HCT116 (cell line): ENCODE data around the gene WWOX. TPM values are rescaled to one million over a fixed set of nuclear protein-coding genes. Genes with fewer than 3 reads are reported as not detected.

Source experiments
- ATAC-seq: fragments of 200-7000 bp; cut with Tn5 transposase; 2 replicates; pipeline ENCODE4 v1.9.1; 2020; ENCODE audit warnings: mild to moderate bottlenecking, moderate library complexity
- BruUV-seq: library from RNA; stranded (reverse); fragments of 400-500 nt; replicated peaks from 2 replicates; lab custom pipeline; 2021; lab: Mats Ljungman, UMichigan
- CTCF ChIA-PET: fragments of 300-600 bp; sonication (Branson Sonifier 250); formaldehyde crosslinking; loops from one replicate; lab custom pipeline; 2021; ENCODE audit warnings: antibody characterized with exemption; lab: Charles Lee
- POLR2A ChIA-PET: fragments of 300-600, 350-600 bp; sonication (Branson Sonifier 250); formaldehyde crosslinking; loops from one replicate; lab custom pipeline; 2021; ENCODE audit warnings: antibody characterized with exemption; lab: Charles Lee
- RAD21 ChIA-PET, 2 experiments: fragments of 300-600 bp; sonication (Branson Sonifier 250); formaldehyde crosslinking; loops; one replicate each; lab custom pipeline; 2023; ENCODE audit warnings: low total read pairs in 2 of 2; ENCODE audit not compliant: uncharacterized antibody in 2 of 2, unreplicated experiment in 2 of 2, low non-redundant PET in 1 of 2; lab: Charles Lee
- DNase-seq: peaks from one replicate; pipeline ENCODE4 v3.0.0-alpha.2; 2010; ENCODE audit warnings: low read depth, low spot score
- H2AFZ ChIP-seq: fragments of 200-600 bp; shearing (Covaris generic), sonication (generic); 2 replicates; pipeline ENCODE4 v1.6.1; 2017; ENCODE audit warnings: low read depth, mixed run types, mixed read lengths, antibody characterized with exemption, low read length; ENCODE audit not compliant: poor library complexity, severe bottlenecking
- H3K27ac ChIP-seq: 2 replicates; pipeline ENCODE4 v1.5.1; 2012; ENCODE audit warnings: low read depth, low read length
- H3K27me3 ChIP-seq: fragments of 200-600 bp; sonication (generic); 2 replicates; pipeline ENCODE4 v1.6.1; 2016; ENCODE audit warnings: mixed run types, low read length, mixed read lengths; ENCODE audit not compliant: insufficient read depth
- H3K36me3 ChIP-seq, 2 experiments: fragments of 200-500 bp in 1 of 2; fragments of 200-600 bp in 1 of 2; sonication (Bioruptor generic) in 1 of 2; sonication (generic) in 1 of 2; 2 replicates each; pipeline versions ENCODE4 v1.5.1 to v1.6.1; 2014 to 2016; ENCODE audit warnings: low read length in 2 of 2, inconsistent platforms in 1 of 2, mixed read lengths in 1 of 2, mixed run types in 1 of 2; ENCODE audit not compliant: insufficient read depth in 2 of 2, control insufficient read depth in 1 of 2
- H3K4me1 ChIP-seq, 2 experiments: fragments of 200-600 bp in 1 of 2; sonication (generic) in 1 of 2; 2 replicates each; pipeline versions ENCODE4 v1.5.1 to v1.6.1; 2012 to 2017; ENCODE audit warnings: low read length in 2 of 2, inconsistent platforms in 1 of 2, mild to moderate bottlenecking in 1 of 2, mixed read lengths in 1 of 2, mixed run types in 1 of 2, moderate library complexity in 1 of 2; ENCODE audit not compliant: insufficient read depth in 2 of 2, control insufficient read depth in 1 of 2
- H3K4me2 ChIP-seq: fragments of 200-600 bp; sonication (generic); 2 replicates; pipeline ENCODE4 v1.6.1; 2017; ENCODE audit warnings: mixed run types, low read length, mixed read lengths
- H3K4me3 ChIP-seq, 2 experiments: fragments of 200-600 bp in 1 of 2; sonication (generic) in 1 of 2; replicated peaks in 1 of 2; 2 replicates each; pipeline ENCODE4 v1.5.1; 2011 to 2016; ENCODE audit warnings: low read length in 2 of 2, control low read depth in 1 of 2, low read depth in 1 of 2, mild to moderate bottlenecking in 1 of 2, mixed read lengths in 1 of 2, mixed run types in 1 of 2
- H3K79me2 ChIP-seq: fragments of 200-600 bp; sonication (generic); 2 replicates; pipeline ENCODE4 v1.6.1; 2017; ENCODE audit warnings: mild to moderate bottlenecking, mixed run types, low read length, moderate library complexity, mixed read lengths; ENCODE audit not compliant: insufficient read depth
- H3K9ac ChIP-seq: fragments of 200-600 bp; sonication (generic); 2 replicates; pipeline ENCODE4 v1.6.1; 2016; ENCODE audit warnings: low read length, mixed read lengths
- H3K9me2 ChIP-seq: fragments of 200-600 bp; sonication (generic), shearing (Covaris generic); 2 replicates; pipeline ENCODE4 v1.6.1; 2017; ENCODE audit warnings: mixed run types, mild to moderate bottlenecking, moderate library complexity; ENCODE audit not compliant: insufficient read depth
- H3K9me3 ChIP-seq, 2 experiments: fragments of 200-500 bp in 1 of 2; fragments of 200-600 bp in 1 of 2; sonication (Bioruptor generic) in 1 of 2; sonication (generic) in 1 of 2; 2 replicates each; pipeline ENCODE4 v1.6.1; 2014 to 2017; ENCODE audit warnings: low read length in 2 of 2, mixed read lengths in 2 of 2, inconsistent platforms in 1 of 2, low read depth in 1 of 2, mild to moderate bottlenecking in 1 of 2, mixed run types in 1 of 2, moderate library complexity in 1 of 2; ENCODE audit not compliant: control insufficient read depth in 1 of 2, insufficient read depth in 1 of 2
- H4K20me1 ChIP-seq: fragments of 200-600 bp; sonication (generic), shearing (Covaris generic); 2 replicates; pipeline ENCODE4 v1.6.1; 2017; ENCODE audit warnings: mixed run types, mild to moderate bottlenecking, moderate library complexity; ENCODE audit not compliant: insufficient read depth
- ATF3 ChIP-seq: IDR thresholded peaks from 2 replicates; pipeline ENCODE4 v1.6.1; 2012
- CTCF ChIP-seq, 3 experiments: fragments of 200-600 bp in 1 of 3; sonication (generic) in 1 of 3; IDR thresholded peaks in 2 of 3; conservative IDR thresholded peaks in 1 of 3; 2 replicates each; pipeline ENCODE4 v1.5.1; 2012 to 2017; ENCODE audit warnings: low read depth in 2 of 3, low read length in 2 of 3, antibody characterized with exemption in 1 of 3, borderline replicate concordance in 1 of 3, control low read depth in 1 of 3, mild to moderate bottlenecking in 1 of 3, mixed read lengths in 1 of 3, mixed run types in 1 of 3, moderate library complexity in 1 of 3; ENCODE audit not compliant: insufficient read depth in 1 of 3
- EGR1 ChIP-seq: IDR thresholded peaks from 2 replicates; pipeline ENCODE4 v1.6.1; 2012; ENCODE audit warnings: low read depth
- EZH2 ChIP-seq: fragments of 200-600 bp; sonication (generic); IDR thresholded peaks from 2 replicates; pipeline ENCODE4 v1.6.1; 2017; ENCODE audit warnings: antibody characterized with exemption, mixed run types
- EZH2phosphoT487 ChIP-seq: fragments of 200-600 bp; IDR thresholded peaks from 2 replicates; pipeline ENCODE4 v1.6.1; 2018; ENCODE audit warnings: antibody characterized with exemption, borderline replicate concordance
- POLR2AphosphoS5 ChIP-seq: IDR thresholded peaks from 2 replicates; pipeline ENCODE4 v1.6.1; 2011; ENCODE audit warnings: mild to moderate bottlenecking, low read depth, low read length, moderate library complexity
- REST ChIP-seq: IDR thresholded peaks from 2 replicates; pipeline ENCODE4 v1.6.1; 2012; ENCODE audit warnings: low read depth
- SP1 ChIP-seq: IDR thresholded peaks from 2 replicates; pipeline ENCODE4 v1.6.1; 2012; ENCODE audit warnings: low read depth
- SRF ChIP-seq: IDR thresholded peaks from 2 replicates; pipeline ENCODE4 v1.6.1; 2012; ENCODE audit warnings: low read depth
- ZFX ChIP-seq: fragments of 450-650 bp; IDR thresholded peaks from 2 replicates; pipeline ENCODE4 v1.6.1; 2017
- intact Hi-C: fragments of 100-400 bp; cut with micrococcal nuclease; formaldehyde crosslinking; loops from 2 replicates; pipeline ENCODE4 v1.10.0; 2022
- total RNA-seq: library from RNA; stranded (reverse); gene quantifications from one replicate; pipeline ENCODE4 v1.2.1, GENCODE V29; 2021; ENCODE audit not compliant: unreplicated experiment
- TF ChIP-seq, protein P1 (sequence below): IDR thresholded peaks from 2 replicates; pipeline ENCODE4 v1.6.1; 2011; ENCODE audit warnings: mild to moderate bottlenecking, low read length, moderate library complexity; ENCODE audit not compliant: insufficient replicate concordance; ENCODE audit errors: extremely low read depth

WWOX gene
- total RNA-seq, 1 experiment from 2014 or later = 13.7 TPM

DNA sequence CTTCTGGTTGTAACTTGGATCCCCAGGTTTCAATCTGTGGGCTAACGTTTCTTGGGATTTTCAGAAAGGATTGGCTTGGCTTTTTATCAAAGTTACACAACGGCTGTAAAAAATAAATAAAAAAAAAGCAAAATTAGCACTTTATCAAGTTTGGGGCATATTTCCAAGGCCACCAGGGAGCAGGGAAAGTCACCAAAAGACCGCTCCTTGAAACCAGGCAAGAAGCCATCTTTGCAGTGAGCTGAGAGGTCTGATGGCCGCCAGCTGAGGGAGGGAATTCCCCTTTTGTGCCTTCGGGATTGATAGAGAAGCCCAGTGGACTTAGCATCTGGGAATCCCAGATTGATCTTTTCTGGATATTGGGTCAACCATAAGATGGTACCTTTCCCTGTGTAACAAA, 192.2 kb downstream of the WWOX start:
- Histone ChIP-seq H3K27ac (no peak overlapping the region), H3K4me1 (no peaks in the 10 kb centered on the region), H3K9ac (no peak overlapping the region), H4K20me1 (no peaks in the 10 kb centered on the region), H3K79me2 (no peaks in the 10 kb centered on the region), H3K9me2 (no peaks in the 10 kb centered on the region), H3K27me3 (no peaks in the 10 kb centered on the region), H2AFZ (no peak overlapping the region), H3K36me3 (no peaks in the 10 kb centered on the region), H3K4me3 (no peak overlapping the region), H3K4me2 (no peak overlapping the region), H3K9me3 (no peaks in the 10 kb centered on the region)
- CTCF ChIA-PET = no interaction called here
- RAD21 ChIA-PET = no interaction called here
- TF ChIP-seq, protein P1, sequence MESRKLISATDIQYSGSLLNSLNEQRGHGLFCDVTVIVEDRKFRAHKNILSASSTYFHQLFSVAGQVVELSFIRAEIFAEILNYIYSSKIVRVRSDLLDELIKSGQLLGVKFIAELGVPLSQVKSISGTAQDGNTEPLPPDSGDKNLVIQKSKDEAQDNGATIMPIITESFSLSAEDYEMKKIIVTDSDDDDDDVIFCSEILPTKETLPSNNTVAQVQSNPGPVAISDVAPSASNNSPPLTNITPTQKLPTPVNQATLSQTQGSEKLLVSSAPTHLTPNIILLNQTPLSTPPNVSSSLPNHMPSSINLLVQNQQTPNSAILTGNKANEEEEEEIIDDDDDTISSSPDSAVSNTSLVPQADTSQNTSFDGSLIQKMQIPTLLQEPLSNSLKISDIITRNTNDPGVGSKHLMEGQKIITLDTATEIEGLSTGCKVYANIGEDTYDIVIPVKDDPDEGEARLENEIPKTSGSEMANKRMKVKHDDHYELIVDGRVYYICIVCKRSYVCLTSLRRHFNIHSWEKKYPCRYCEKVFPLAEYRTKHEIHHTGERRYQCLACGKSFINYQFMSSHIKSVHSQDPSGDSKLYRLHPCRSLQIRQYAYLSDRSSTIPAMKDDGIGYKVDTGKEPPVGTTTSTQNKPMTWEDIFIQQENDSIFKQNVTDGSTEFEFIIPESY = no peak
- TF ChIP-seq ZFX = no peak
- no peak for TF ChIP-seq EGR1
- no peak for TF ChIP-seq SRF
- TF ChIP-seq EZH2 = no peak
- no peak for TF ChIP-seq EZH2phosphoT487
- TF ChIP-seq POLR2AphosphoS5 = no peak
- TF ChIP-seq REST = no peak
- no peak for TF ChIP-seq SP1
- TF ChIP-seq CTCF (IDR thresholded peaks at IDR 0.05 in 2 of 3, conservative IDR thresholded peaks at IDR 0.05 in 1 of 3; ENCODE audit: borderline replicate concordance in 1 of 3, insufficient read depth in 1 of 3, low read depth in 2 of 3, low read length in 2 of 3) = no peak
- TF ChIP-seq ATF3 = no peak
- no peak for ATAC-seq
- no TSS peak for BruUV-seq
- POLR2A ChIA-PET = no interaction called here
- no peak for DNase-seq
- intact Hi-C loops = no loop called here
